HG02623 (cell line): ENCODE measurements around the gene NAP1L4.

Experiments
- ATAC-seq: cut with Tn5 transposase; IDR thresholded peaks from one replicate; pipeline ENCODE4 v1.9.1; 2021; ENCODE audit warnings: moderate library complexity; ENCODE audit not compliant: unreplicated experiment

Gene NAP1L4

DNA sequence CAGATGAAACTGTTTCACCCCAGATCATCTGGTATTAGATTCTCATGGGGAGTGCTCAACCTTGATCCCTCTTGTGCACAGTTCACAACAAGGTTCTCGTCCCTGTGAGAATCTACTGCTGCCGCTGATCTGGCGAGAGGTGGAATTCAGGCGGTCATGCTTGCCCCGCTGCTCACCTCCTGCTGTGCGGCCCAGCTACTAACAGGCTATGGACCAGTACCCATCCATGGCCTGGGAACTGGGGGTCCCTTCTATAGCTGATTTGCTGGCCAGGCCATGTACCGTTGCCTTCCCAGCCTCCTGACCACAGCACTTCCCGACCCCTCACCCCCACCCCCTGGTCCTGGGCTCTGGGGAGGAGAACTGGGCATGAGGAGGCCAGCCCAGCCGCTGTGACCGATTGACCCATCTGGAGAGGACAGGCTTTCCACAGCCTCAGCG is 65.5 kb downstream of the NAP1L4 start:
- ATAC-seq = no peak

DNA sequence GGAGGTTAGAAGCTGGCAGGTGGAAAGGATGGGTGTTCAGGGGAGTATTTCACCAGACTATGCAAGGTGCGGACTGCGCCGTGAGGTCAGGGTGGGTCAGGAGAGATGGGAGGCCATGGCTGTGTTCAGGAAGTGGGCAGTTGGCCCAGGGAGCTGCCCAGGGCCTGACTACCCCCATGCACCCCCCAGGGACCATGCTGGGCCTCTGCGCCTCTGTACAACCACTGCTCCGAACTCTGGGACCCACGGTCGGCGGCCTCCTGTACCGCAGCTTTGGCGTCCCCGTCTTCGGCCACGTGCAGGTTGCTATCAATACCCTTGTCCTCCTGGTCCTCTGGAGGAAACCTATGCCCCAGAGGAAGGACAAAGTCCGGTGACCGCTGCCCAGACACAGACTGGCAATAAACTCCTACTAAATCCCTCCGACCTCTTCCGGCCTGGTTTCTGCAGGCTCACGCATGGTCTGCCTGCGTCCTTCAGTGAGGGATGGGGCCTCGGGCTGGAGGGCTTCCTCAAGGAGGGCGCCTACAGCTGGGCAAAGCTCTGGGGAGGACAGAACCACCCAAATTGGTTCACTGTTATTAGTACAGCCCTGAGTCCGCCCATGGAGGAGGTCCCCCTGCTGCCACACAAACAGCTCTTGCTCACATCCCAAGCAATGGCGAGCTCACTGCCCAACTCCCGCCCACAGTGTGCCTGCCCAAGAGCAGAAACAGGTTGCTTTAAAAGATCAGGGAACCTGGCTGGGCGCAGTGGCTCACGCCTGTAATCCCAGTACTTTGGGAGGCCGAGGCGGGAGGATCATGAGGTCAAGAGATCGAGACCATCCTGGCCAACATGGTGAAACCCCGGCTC is 67.1 kb downstream of the NAP1L4 start:
- ATAC-seq = no peak

DNA sequence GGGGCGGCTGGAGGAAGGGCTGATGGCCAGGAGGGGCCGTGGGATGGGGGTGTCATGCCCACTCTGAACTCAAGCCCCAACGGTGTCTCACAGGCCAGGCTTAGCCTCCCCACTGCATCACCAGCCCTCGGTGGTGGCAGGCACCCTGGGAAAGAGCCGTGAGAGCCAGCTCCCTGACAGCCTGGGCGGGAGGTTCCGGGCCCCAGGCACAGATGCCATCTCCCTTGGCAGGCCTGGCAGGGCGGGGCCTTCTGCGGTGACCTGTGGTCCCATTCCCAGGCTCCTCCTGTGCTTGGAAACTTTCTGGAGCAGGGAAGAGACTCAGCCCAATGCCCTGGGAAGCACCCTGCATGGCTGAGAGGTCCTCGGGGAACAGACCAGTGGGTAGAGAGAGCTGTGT is 67.7 kb downstream of the NAP1L4 start:
- no peak for ATAC-seq

DNA sequence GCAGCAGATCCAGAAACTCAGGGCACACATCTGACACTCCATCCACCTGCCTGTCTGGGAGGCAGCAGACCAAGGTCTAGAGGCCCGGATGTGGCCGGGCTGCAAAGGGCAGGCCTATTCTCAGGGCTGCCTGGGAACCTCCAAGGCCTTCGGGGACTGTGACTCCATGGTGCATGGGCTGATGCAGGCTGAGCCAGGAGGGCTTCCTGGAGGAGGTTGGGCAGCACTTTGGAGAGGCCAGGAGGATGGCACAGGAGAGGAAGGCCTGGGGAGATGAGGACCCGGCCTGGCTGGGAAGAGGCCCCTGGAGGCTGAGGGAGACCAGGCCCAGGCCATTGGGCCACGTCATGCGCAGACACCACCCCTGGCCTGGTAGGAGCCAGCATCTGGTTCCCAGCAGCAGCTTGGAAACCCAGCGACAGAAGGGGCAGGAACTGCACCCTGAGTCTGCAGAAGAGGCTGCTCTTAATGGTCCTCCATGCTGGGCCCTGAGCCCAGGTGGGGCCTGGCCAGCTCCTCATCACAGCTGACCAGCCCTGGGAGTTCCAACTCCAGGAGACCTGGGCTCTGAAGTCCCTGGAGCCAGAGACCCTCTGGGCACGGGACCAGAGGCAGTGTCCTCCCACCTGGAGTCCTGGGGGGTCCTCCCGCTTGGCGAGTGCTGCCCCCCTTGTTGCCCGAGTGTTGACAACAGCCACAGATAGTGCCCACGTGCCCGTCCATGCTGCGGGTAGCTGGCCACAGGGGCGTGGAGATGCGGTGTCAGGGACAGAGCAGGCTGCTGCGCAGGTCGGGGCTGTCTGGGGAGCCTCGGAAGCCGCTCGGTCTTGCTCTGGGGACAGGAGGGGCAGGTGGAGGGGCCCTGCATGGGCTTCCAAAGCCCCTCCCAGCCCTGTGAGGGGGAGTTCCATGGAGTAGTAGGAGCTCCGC is 68.4 kb downstream of the NAP1L4 start:
- no peak for ATAC-seq

DNA sequence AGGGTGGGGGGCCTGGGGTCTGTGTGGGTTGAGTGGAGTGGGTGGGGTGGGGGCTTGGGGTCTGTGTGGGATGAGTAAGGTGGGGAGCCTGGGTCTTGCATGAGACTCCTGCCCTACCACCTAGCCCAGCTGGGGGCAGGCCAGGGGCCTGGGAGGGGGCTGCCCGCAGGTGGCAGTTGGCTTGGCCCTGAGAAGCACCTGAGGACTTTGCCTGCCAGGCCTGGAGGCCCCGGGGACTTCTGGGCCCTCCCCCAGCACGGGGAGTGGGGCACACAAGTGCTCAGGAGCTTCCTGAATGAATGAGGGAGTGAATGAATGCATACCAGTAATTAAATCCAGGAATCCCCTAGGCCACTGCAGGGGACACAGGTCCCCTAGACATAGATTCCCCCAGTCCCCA is 69.5 kb downstream of the NAP1L4 start:
- no peak for ATAC-seq

DNA sequence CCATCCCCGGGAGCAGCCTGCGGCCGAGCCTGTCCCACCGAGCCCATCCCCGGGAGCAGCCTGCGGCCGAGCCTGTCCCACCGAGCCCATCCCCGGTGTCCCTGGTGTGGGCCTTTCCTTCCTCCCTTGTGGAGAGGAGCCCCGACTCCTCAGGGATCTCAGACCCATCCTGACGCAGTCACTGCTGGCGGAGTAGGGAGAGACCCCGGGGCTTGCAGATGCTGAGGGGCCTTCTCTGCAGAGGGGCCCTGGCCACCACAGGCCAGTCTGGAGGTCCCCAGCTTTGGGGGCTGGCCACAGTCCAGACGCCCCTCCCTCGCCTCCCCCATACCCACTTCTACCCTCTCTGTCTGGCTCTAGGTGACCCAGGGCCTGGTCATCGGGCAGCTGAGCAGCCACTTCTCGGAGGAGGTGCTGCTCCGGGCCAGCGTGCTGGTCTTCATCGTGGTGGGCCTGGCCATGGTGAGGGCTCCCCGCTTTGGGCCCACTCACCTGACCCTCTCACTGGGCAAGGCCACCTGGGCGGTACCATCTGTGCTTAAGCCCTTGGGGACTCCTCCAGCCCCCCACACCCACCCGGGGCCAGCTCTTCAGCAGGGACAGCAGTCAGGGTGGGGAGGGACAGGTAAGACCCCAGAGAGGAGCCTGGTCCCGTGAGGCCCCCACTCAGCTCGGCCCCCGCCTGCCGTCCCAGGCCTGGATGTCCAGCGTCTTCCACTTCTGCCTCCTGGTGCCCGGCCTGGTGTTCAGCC is 70.2 kb downstream of the NAP1L4 start:
- no peak for ATAC-seq

DNA sequence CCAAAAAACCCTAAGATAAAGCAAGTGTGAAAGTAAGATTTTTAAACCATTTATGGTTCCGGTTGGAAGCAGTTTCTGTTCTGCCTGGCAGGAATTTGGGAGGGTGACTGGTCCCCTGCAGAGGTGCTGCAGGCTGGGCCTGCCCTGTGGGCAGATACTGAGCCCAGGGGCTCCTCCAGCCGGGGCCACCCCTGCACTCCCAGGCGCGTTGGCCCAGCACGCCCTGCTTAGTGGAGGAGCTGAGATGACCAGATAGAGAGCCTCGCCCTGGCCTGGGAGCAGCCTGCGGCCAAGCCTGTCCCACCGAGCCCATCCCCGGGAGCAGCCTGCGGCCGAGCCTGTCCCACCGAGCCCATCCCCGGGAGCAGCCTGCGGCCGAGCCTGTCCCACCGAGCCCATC is 70.9 kb downstream of the NAP1L4 start:
- ATAC-seq = no peak

DNA sequence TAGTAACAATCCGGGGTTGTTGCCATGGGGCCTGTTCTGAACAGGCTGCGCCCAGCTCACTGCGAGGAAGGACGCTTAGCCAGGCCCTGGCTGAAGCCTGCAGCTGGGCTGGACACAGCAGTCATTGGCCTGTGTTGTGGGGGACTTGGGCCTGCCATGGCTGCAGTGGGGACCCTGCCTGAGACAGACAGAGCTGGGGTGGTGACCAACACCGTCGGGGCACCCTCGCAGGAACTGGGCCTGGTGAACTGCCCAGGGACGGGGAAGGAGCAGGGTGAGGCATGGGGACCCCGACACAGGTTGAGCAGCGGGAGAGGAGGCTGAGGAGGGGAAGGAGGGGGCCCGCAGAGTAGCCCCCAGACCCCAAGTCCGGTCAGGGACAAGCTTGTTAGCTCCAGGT is 71.8 kb downstream of the NAP1L4 start:
- ATAC-seq = no peak

DNA sequence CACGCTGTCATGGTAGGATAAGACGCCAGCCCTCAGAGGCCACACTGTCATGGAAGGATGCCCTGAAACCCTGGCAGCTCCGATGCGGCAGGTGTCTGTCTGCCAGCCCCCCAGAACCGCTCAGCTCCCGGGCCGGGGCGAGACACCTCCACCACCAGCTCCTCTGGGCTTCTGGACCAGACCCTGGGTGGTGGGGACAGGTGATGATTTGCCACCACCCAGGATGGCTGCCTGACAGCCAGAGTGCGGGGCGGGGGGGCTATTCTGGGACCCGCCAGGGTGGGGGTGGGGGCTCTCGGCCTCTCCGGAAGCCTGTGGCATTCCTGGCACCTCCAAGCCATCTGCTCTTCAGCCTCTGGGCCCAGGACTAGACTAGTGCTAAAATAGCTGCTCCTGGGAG is 72.3 kb downstream of the NAP1L4 start:
- ATAC-seq = no peak

DNA sequence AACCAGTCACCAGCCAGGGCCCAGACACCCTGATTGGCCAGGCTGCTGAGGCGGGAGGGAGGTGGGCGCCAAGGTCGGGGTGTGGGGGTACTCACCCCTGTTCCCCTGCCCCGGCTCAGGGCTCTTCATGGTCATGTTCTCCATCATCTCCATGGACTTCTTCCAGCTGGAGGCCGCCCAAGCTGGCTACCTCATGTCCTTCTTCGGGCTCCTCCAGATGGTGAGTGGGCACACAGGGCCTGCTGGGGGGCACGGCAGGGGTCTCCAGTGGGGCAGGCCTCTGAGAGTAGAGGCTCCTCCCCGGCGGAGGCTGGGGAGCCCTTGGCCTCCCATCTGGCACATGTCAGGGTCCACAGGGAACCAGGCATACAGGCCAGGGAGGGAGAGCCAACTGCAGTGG is 72.9 kb downstream of the NAP1L4 start:
- ATAC-seq = no peak

DNA sequence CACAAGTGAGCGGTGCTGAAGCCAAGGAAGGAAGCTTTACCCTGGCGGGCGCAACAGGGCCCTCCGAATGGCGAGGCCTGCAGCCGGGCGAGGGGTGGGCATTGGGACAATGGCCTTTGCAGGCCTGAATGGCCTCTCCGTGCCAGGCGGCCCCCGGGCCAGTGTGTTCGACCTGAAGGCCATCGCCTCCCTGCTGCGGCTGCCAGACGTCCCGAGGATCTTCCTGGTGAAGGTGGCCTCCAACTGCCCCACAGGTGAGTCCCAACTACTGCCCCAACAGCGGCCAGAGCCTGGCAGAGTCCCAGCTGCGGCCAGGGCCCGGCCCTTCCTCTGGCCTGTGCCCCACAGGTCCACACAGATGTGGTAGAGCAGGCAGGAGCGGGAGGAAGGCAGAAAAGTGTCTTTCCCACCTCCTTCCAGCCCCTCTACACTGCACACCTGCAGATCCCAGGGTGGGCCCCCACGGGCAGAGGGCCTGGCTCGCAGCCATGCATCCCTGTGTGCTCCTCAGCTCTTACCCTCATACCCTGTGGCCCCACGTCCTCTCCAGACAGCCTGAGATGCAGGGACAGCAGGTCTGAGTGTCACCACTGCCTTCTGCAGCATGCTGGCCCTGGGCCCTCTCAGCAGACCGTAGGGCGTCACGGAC is 74.2 kb downstream of the NAP1L4 start:
- no peak for ATAC-seq

DNA sequence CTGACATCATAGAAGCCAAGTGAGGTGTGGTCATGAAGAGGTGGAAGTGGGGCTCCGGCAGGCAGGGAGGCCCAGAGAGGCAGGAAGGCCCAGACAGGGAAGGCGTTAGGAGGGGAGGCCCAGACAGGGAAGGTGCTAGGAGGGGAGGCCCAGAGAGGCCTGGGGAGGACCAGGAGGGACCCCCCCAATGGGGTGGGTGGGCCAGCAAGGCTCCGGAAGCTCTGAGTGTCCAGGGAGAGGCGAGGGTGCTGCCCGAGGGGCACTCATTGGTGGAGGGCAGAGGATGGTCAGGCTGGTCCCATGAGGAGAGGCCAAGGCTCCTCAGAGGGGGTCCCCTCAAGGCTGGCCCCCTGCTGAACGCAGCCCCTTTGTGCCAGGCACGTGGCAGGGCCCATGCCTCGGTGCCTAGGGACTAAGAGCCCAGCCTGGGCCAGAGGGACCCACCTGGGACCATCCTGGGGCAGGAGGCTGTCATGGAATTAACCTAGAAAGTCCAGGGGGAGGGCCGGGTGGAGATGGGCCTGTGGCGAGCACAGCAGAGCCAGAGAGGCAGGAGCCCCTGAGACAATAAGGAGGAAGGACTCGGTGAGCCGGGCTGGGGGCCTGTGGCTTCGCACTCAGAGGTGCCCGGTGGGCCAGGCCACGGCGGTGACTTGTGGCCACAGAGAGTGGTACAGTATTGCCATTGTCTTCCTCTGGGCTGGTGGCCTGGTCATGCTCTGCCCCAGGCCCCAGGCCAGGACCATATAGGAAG is 75.1 kb downstream of the NAP1L4 start:
- ATAC-seq = no peak

DNA sequence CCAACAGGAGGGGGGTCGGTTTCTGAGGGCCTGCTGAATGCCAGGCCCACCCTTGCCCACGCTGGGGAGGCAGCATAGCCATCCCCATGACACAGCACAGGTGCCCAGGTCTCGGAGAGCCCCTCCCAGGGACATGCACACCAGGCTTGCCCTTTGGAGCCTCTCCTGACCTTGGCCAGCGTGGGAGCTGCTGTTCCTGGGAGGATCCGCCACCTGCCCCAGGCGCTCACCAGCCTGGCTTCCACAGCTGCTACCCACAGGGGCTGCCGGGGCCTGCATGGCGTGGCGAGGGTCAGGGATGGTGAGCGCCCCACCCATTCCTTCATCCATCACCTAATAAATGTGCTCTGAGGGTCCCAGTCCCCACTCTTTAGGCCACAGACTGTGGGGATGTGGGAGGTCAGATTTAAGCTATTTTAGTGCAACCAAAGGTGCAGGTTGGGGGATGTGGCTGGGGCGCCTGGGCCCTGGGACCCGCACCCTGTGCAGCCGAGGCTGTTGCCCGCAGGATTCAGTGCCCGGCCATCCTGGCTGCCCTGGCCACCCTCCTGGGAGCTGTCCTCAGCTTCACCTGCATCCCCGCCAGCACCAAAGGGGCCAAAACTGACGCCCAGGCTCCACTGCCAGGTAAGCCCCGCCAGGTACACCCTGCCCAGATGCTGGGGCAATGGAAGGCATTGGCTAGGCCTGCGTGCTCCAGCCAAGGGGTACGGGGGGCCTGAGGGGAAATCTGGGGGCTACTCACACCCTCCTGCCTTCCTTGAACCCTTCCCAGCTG is 75.8 kb downstream of the NAP1L4 start:
- ATAC-seq = no peak

DNA sequence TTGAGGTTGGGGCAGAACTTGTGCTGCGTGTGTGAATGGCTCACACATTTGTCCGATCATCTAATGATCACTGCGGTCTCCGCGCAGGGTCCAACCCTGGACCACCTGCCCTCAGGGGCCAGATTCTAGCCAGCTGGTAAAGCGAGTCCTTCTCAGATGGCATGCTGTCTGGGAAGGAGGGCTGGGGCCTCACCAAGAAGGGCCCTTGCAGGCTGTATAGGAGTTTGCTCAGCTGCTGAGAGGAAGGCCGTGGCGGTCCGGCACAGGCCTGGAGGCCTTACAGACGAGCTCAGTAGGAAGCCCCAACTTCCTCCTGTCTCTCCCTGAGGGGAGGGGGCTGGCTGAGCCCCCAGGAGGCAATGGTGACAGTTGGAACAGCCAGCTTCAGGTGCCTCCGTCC is 76.7 kb downstream of the NAP1L4 start:
- no peak for ATAC-seq

DNA sequence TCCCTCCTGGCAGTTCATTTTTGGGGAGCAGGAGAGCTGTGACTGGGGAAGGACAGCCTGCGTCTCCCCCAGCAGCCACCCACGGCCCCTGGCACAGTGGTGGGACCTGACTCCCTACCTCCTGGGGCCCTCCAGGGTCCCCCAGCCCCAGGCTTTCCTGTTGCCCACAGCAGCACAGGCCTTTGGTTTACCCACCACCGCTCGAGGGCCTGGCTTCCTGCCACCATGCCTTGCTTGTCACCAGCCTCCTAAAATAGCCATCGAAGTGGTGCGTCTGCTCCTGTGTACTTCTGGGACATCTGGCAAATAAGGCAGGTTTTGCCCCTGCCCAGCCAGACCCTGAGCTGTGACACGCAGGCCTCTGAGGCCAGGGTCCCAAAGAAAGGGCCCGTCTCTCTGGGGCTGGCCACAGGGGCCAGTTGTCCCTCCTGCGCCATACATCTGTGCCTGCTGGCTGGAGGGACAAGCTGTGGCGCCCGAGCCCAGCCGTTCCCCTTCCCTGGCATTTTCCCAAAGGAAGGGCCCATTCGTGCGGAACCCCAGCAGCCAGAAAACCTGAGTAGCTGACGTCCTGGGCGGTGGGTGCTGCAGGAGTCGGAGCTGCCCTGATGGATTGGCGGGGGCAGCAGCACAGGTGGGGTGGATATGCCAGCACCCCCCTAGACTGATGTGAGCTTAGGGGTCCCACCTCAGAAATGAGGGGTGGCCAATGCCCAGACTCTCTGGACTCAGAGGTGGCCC is 77.5 kb downstream of the NAP1L4 start:
- ATAC-seq = no peak

DNA sequence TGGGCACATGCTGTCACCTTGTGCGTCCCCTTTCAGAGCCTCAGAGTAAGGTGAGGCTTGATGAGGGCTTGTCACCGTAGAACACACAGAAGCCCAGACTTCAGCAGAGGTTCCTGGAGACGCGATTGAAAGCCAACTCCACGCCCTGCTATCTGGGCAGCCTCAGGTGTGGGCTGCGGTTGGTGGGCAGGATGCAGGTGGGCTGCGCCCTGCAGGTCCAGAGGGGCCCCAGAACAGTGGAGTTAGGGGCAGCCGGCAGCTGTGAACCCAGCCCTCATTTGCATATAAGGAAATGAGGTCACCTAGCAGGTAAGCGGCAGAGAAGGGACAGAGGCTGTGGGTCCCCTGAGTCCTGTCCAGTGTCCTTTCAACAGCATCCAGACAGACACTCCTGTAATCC is 78.4 kb downstream of the NAP1L4 start:
- no peak for ATAC-seq

DNA sequence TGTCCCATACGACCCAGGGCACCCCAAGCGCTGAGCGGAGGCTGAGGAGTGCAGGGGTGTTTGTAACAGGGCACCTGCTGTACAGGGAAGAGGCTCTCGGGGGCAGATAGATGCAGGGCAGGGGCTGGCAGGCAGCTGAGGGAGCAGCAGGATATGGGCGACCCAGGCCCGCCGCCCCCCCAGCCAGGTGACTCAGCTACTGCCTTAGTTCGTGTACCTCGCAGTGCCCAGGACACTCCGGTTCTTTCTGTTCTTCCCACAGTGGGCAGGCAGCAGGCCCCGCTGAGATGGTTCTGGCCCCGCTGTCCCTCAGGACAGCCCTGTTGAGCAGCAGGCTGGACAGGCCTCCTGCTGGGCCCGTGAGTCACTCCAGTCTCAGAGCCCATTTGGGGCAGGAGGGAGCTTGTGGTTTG is 79.1 kb downstream of the NAP1L4 start:
- no peak for ATAC-seq

DNA sequence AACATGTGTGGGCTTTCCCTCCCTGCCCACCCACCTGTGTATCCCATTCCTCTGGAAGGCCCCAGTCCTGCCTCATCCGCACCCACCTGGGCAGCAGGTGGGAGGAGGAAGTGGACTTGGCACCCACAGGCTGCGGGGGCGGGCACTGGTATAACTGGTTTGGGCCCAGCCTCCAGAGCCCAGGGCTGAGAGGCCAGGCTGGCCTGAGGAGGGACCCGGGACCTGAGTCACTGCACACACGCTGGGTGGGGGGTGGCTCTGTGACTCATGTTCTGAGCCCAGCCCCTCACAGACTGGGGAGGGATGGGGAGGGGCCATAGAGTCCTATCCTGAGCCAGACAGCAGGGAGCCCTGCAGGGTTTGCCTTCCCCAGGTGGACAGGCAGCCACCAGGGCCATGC is 79.6 kb downstream of the NAP1L4 start:
- ATAC-seq = no peak
